Measurements from ENCODE around the gene HAUS8.

HAUS8 gene

GRCh38 chr19:17073869-17074633 is 1.2 kb downstream of the HAUS8 start:
- no peak for DNase-seq

- no peak for DNase-seq
Measured at GRCh38 chr19:17070912-17071311, 4.3 kb downstream of the HAUS8 start.

- no peak for DNase-seq
Measured at GRCh38 chr19:17070421-17070820, 4.8 kb downstream of the HAUS8 start.

- DNase-seq, result no peak
Measured at GRCh38 chr19:17069193-17069592, 6.1 kb downstream of the HAUS8 start.

- DNase-seq, result no peak
Measured at GRCh38 chr19:17063428-17063827, 11.8 kb downstream of the HAUS8 start.

- no peak for DNase-seq
Measured at GRCh38 chr19:17061691-17062090, 13.6 kb downstream of the HAUS8 start.

GRCh38 chr19:17061205-17061604 is 14.0 kb downstream of the HAUS8 start:
- DNase-seq, result no peak

- no peak for DNase-seq
Measured at GRCh38 chr19:17060802-17061201, 14.4 kb downstream of the HAUS8 start.

- no peak for DNase-seq
Measured at GRCh38 chr19:17058236-17058635, 17.0 kb downstream of the HAUS8 start.

GRCh38 chr19:17055636-17056035 is 19.6 kb downstream of the HAUS8 start:
- DNase-seq, result no peak

- no peak for DNase-seq
Measured at GRCh38 chr19:17054746-17055145, 20.5 kb downstream of the HAUS8 start.

GRCh38 chr19:17052439-17052838 is 22.8 kb downstream of the HAUS8 start:
- DNase-seq, result no peak

GRCh38 chr19:17049711-17050280 is 25.5 kb downstream of the HAUS8 start:
- no peak for DNase-seq

- no peak for DNase-seq
Measured at GRCh38 chr19:17048885-17049453, 26.3 kb downstream of the HAUS8 start.

- DNase-seq, result no peak
Measured at GRCh38 chr19:17045907-17046502, 29.2 kb downstream of the HAUS8 start.

GRCh38 chr19:17043744-17044143 is 31.5 kb downstream of the HAUS8 start:
- no peak for DNase-seq

- DNase-seq, result no peak
Measured at GRCh38 chr19:17041976-17042375, 33.3 kb downstream of the HAUS8 start.

- DNase-seq, result no peak
Measured at GRCh38 chr19:17037966-17038500, 37.2 kb downstream of the HAUS8 start.

- DNase-seq, result no peak
Measured at GRCh38 chr19:17037184-17037583, 38.1 kb downstream of the HAUS8 start.

GRCh38 chr19:17036640-17037039 is 38.6 kb downstream of the HAUS8 start:
- no peak for DNase-seq

- no peak for DNase-seq
Measured at GRCh38 chr19:17035842-17036424, 39.3 kb downstream of the HAUS8 start.

- no peak for DNase-seq
Measured at GRCh38 chr19:17031741-17032140, 43.5 kb downstream of the HAUS8 start.

GRCh38 chr19:17027535-17027975 is 47.7 kb downstream of the HAUS8 start:
- no peak for DNase-seq

Data from 8988T (cell line).